Measurements from ENCODE around the gene PPIL6. TPM values are rescaled to one million over a fixed set of nuclear protein-coding genes. Genes with fewer than 3 reads are reported as not detected.

Gene PPIL6
- total RNA-seq, 1 experiment from 2014 or later, result 0.61 TPM

DNA sequence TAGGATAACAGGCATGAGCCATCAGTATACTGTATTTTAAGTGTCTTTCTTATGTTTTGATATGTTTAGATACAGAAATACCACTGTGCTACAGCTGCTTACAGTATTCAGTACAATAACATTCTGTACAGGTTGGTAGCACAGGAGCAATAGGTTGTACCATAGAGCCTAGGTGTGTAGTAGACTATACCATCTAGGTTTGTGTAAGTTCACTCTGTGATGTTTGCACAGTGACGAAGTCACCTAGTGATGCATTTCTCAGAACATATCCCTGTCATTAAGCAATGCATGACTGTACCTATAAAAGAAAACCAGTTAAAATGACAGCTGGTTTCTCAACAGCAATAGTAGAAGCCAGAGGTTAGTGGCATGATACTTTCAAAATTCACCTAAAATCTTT lies 45.6 kb upstream of the PPIL6 start:
- TF ChIP-seq, protein P1, sequence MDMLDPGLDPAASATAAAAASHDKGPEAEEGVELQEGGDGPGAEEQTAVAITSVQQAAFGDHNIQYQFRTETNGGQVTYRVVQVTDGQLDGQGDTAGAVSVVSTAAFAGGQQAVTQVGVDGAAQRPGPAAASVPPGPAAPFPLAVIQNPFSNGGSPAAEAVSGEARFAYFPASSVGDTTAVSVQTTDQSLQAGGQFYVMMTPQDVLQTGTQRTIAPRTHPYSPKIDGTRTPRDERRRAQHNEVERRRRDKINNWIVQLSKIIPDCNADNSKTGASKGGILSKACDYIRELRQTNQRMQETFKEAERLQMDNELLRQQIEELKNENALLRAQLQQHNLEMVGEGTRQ (CRISPR knock-in tag; IDR thresholded peaks at IDR 0.05), result no peak
- TF ChIP-seq ZNF416 (CRISPR knock-in tag; IDR thresholded peaks at IDR 0.05) (no peak), GRHL2 (CRISPR knock-in tag; IDR thresholded peaks at IDR 0.05; ENCODE audit: insufficient replicate concordance, severe bottlenecking) (no peak), NR2C2 (CRISPR knock-in tag; IDR thresholded peaks at IDR 0.05) (no peak), NR1H2 (CRISPR knock-in tag; IDR thresholded peaks at IDR 0.05) (no peak), EMX1 (CRISPR knock-in tag; IDR thresholded peaks at IDR 0.05) (no peak), FOXJ3 (CRISPR knock-in tag; IDR thresholded peaks at IDR 0.05; ENCODE audit: borderline replicate concordance) (no peak), GABPB1 (CRISPR knock-in tag; IDR thresholded peaks at IDR 0.05) (no peak), FOXK1 (CRISPR knock-in tag; IDR thresholded peaks at IDR 0.05) (no peak)
- TF ChIP-seq, protein P2, sequence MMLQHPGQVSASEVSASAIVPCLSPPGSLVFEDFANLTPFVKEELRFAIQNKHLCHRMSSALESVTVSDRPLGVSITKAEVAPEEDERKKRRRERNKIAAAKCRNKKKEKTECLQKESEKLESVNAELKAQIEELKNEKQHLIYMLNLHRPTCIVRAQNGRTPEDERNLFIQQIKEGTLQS (CRISPR knock-in tag; conservative IDR thresholded peaks at IDR 0.05), result no peak
- TF ChIP-seq, protein P3, sequence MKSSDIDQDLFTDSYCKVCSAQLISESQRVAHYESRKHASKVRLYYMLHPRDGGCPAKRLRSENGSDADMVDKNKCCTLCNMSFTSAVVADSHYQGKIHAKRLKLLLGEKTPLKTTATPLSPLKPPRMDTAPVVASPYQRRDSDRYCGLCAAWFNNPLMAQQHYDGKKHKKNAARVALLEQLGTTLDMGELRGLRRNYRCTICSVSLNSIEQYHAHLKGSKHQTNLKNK (CRISPR knock-in tag; IDR thresholded peaks at IDR 0.05), result no peak
- TF ChIP-seq, protein P4, sequence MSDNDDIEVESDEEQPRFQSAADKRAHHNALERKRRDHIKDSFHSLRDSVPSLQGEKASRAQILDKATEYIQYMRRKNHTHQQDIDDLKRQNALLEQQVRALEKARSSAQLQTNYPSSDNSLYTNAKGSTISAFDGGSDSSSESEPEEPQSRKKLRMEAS (CRISPR knock-in tag; IDR thresholded peaks at IDR 0.05), result no peak
- TF ChIP-seq, protein P5, sequence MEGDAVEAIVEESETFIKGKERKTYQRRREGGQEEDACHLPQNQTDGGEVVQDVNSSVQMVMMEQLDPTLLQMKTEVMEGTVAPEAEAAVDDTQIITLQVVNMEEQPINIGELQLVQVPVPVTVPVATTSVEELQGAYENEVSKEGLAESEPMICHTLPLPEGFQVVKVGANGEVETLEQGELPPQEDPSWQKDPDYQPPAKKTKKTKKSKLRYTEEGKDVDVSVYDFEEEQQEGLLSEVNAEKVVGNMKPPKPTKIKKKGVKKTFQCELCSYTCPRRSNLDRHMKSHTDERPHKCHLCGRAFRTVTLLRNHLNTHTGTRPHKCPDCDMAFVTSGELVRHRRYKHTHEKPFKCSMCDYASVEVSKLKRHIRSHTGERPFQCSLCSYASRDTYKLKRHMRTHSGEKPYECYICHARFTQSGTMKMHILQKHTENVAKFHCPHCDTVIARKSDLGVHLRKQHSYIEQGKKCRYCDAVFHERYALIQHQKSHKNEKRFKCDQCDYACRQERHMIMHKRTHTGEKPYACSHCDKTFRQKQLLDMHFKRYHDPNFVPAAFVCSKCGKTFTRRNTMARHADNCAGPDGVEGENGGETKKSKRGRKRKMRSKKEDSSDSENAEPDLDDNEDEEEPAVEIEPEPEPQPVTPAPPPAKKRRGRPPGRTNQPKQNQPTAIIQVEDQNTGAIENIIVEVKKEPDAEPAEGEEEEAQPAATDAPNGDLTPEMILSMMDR (IDR thresholded peaks at IDR 0.05), result no peak
- TF ChIP-seq, protein P6, sequence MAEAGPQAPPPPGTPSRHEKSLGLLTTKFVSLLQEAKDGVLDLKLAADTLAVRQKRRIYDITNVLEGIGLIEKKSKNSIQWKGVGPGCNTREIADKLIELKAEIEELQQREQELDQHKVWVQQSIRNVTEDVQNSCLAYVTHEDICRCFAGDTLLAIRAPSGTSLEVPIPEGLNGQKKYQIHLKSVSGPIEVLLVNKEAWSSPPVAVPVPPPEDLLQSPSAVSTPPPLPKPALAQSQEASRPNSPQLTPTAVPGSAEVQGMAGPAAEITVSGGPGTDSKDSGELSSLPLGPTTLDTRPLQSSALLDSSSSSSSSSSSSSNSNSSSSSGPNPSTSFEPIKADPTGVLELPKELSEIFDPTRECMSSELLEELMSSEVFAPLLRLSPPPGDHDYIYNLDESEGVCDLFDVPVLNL (CRISPR knock-in tag; IDR thresholded peaks at IDR 0.05; ENCODE audit: borderline replicate concordance, low read depth), result no peak
- TF ChIP-seq, protein P7, sequence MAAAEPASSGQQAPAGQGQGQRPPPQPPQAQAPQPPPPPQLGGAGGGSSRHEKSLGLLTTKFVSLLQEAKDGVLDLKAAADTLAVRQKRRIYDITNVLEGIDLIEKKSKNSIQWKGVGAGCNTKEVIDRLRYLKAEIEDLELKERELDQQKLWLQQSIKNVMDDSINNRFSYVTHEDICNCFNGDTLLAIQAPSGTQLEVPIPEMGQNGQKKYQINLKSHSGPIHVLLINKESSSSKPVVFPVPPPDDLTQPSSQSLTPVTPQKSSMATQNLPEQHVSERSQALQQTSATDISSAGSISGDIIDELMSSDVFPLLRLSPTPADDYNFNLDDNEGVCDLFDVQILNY (CRISPR knock-in tag; IDR thresholded peaks at IDR 0.05), result no peak
- TF ChIP-seq, protein P8, sequence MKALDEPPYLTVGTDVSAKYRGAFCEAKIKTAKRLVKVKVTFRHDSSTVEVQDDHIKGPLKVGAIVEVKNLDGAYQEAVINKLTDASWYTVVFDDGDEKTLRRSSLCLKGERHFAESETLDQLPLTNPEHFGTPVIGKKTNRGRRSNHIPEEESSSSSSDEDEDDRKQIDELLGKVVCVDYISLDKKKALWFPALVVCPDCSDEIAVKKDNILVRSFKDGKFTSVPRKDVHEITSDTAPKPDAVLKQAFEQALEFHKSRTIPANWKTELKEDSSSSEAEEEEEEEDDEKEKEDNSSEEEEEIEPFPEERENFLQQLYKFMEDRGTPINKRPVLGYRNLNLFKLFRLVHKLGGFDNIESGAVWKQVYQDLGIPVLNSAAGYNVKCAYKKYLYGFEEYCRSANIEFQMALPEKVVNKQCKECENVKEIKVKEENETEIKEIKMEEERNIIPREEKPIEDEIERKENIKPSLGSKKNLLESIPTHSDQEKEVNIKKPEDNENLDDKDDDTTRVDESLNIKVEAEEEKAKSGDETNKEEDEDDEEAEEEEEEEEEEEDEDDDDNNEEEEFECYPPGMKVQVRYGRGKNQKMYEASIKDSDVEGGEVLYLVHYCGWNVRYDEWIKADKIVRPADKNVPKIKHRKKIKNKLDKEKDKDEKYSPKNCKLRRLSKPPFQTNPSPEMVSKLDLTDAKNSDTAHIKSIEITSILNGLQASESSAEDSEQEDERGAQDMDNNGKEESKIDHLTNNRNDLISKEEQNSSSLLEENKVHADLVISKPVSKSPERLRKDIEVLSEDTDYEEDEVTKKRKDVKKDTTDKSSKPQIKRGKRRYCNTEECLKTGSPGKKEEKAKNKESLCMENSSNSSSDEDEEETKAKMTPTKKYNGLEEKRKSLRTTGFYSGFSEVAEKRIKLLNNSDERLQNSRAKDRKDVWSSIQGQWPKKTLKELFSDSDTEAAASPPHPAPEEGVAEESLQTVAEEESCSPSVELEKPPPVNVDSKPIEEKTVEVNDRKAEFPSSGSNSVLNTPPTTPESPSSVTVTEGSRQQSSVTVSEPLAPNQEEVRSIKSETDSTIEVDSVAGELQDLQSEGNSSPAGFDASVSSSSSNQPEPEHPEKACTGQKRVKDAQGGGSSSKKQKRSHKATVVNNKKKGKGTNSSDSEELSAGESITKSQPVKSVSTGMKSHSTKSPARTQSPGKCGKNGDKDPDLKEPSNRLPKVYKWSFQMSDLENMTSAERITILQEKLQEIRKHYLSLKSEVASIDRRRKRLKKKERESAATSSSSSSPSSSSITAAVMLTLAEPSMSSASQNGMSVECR (CRISPR knock-in tag; IDR thresholded peaks at IDR 0.05; ENCODE audit: borderline replicate concordance), result no peak
- Mint-ChIP-seq H3K4me3 (no peak overlapping the region), H3K9me3 (no peaks in the 10 kb centered on the region), H3K27ac (no peak overlapping the region), H3K27me3 (ENCODE audit: low read depth) (no peaks in the 10 kb centered on the region; the same call in 1 of the 2 replicates), H3K36me3 (peaks cover 10% of the 10 kb centered on the region), H3K4me1 (peaks cover 41% of the 10 kb centered on the region)
- ChIA-PET POLR2A (no interaction called here), CTCF (interaction anchor here (3.1 kb wide), 1 partner anchor 45 kb away, joined by 10 read pairs; the partner anchor contains the start of genes PPIL6 and SMPD2)
- DNase-seq (ENCODE audit: low spot score) (no peak), ATAC-seq (no peak)
